ENCODE data around the gene GLP2R.

Gene GLP2R

DNA sequence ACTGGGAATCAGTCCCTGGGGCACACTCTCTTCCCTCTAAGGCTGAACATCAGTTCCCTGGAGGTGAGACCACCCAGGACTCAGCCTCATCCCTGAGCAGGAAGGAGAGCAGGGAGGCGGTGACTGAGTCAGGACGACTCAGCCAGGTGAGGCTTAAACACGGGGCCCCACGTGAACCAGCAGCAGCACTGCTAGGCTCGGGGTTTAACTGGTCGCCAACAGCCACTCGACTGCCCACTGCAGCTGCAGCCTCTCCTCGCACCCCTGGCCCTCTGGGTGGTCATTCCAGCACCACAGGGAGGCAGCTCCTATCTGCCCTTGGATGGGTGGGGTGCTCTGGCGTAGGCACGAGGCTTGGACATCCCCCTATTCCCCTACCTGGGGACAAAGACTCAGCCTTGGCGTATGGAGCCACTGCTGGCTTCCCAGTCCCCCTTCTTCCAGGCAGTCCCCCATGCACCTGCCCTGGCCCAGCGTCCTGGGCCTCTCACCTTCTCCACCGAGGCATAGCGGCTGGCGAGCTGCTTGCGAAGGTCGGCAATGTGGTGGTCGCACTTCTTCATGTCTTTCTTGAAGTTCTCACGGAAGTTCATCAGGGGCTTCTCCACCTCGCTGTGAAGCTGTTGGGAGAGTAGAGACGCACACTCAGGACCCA is 100.6 kb downstream of the GLP2R start:
- DNase-seq = no peak

DNA sequence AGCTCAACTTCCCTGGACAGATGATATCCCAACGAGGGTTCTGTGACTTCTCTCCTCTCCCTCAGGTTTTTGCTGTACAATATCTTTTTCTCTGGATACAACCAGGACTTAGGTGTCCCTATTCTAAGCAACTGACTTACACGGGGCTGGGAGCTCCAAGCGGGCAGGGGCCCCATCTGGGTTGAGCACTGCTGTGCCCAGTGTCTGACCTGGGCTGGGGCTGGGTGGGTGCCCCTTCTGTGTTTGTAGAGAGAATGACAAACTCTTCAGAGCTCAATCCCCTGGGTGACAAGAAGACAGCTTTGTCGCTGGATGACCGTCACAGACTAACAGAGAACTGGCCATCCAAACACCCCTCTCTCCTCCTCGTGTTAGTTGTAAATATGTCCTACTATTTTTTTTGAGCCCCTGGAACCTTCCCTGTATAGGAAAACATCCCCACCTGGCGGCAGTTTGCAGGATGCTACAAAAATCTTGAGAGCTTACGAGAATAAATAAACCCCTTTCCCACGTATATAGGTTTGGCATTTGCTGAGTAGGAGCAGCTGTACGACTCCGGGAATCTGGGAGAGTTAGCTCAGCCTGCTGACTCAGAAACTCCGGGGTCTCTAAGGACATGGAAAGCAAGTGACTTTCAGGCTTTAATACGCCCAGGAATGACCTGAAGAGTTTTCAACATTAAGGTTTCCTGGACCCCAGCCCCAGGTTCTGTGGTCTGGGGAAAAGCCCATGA is 103.0 kb downstream of the GLP2R start:
- DNase-seq = peak; percentile 69

DNA sequence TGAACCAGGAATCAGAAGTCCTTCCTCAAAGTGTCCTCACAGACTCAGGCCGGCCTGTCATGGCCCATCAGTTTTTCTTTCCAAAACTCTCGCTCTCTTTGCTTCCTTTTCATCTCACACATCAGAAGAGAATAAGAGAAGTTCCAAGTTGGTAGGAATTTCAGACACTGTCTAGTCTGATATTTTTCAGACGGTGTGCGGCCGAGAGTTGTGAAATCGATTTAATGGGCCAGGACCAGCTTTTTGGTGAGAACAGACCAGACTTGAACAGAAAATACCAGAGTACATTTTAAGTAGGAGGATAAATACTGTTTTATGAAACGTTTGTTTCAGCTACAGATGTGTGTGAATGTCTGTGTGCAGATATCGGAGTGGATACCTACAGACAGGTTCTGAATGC is 104.1 kb downstream of the GLP2R start:
- no peak for DNase-seq

DNA sequence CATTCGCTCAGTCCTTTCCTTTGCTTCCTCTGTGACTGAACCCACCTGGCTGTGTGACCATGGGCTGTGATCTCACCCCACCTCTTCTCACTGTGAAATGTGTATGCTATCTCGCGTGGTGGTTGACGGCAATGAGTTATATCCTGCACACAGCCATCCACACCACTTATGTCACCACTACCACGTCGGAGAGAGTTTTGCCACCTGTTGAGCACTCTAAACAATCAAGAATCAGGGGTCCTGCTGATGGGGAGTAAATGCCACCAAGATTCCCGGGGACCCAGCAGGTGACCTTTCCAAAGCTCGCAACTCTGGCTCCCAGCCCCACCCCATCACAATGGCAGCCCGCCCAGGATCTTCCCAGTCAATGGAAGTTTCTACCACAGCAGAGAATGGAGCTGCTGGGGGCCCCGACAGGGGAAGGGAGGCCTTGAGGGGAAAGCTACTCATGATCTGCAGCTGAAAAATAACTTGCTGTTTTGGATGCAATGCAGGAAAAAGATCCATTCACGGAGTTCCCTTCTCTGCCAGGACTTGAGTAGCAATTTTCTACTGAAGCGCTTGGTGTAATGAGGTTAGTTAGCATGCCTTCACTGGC is 105.5 kb downstream of the GLP2R start:
- no peak for DNase-seq

DNA sequence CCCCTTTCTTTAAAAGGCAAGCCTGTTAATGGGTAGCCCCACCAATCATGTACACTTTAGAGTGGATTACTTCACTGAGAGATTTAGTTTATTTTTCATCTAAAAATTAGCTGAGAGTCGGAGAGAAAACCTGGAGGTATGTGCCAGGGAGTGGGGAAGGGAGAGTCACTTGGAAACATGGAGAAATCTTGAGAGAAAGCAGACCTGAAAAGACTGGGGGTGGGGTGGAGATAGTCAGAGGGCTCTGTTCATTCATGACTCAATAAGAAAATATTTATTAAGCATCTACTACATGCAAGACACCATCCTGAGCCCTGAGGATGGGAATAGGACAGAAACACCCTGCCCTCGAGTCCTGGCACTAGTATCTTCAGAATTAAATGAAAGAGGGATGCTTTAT is 106.8 kb downstream of the GLP2R start:
- no peak for DNase-seq

DNA sequence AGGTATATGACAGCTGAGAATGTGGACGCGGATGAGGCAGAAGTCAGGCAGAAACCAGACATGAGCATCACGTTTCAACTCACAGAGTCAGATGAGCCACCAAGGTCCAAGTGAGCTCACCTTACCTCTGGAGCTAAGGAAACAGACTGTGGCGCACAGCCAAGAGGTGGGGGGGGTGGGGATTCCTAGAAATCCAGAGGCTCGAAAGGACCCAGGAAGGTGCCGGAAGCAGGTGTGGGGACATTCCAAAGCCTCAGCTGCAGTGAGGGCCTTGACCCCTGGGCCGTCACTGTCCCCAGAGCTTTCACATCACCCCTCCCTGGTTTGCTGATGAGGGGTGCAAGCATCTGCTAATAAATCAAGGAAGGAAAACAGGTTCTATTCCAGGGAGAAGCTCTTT is 108.6 kb downstream of the GLP2R start:
- DNase-seq = no peak

DNA sequence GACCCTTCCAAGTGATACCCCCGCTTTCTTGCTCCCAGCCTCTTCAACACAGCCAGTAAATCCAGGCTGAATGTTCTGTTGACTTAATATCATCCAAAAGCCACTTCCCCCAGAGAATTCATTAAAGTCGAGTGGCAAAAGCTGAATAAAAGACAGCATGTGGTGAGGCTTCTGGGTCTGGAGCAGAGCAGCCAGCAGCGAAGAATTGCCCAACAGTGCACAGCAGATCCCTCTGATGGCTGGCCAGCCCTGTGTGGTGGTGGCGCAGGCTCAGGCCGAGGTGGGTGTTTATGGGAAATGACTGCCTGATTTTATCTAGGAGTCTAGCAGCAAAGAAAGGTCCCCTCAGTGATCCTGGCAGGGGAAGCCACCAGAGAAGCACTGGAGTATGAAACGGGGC is 109.7 kb downstream of the GLP2R start:
- no peak for DNase-seq

DNA sequence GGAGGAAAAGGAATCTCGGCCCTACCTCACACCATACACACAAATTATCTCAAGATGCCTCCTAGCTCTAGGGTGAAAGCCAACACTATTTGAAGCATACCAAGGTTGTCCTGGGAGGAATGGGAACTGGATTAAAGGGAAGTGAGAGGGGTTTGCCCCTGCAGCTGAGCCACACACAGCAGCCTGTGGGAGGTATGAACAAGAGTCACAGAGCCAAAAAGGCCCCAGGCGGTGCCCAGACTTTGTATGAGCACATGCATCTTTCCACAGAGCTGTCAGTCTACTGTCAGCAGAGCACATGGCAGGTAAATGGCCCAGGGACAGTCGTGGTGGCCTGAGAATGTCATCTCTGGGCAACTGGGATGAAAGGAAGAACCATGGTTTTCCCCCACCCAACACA is 110.4 kb downstream of the GLP2R start:
- DNase-seq = no peak

DNA sequence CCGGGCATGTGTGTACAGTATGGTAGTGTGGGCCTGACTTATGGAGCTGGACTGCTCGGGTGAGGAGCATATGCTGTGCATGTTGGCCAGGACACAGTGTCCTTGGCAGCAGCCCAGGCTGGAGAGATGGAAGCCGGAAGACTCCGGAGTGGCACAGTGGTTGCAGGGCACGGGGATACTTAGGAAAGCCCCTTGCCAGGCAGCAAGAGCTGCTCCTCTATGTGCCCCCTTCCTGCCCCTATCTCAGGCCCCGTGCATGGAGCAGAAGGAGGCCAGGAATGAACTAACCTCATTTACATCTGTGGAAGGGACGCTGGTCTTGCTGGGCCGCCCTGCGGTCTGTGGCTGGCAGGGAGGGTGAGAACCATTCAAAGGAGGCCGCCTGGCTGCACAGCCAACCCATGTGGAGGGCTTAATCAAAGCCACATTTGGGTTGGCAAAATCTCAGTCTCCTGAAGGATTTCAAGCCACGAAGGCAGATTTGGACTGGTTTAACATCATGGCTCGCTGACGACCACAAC is 111.6 kb downstream of the GLP2R start:
- no peak for DNase-seq

DNA sequence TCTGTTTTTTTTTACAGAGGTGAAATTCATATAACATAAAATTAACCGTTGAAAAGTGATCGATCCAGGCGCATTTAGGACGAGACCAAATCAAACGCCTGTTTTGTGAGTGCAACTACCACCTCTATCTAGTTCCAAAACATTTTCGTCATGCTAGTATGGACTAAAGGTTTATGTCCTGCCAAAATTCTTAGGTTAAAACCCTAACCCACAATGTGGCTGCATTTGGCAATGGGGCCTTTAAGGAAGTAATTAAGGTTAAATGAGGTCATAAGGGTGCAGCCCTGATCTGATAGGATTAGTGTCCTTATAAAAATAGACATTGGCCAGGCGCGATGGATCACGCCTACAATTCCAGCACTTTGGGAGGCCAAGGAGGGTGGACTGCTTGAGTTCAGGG is 112.2 kb downstream of the GLP2R start:
- no peak for DNase-seq

DNA sequence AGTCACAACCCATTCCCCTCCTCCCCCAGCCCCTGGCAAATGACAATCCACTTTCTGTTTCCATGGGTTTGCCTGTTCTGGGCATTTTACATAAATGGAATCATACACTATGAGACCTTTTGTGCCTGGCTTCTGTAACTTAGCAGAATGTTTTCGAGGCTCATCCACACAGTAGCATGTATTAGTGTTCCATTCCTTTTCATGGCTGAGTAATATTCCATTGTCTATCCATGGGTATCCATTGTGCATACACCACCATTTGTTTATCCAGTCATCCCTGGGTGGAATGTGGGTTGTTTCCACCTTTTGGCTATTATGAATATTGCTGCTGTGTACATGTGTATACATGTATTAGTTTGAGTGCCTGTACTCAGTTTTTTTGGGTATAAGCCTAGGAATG is 113.0 kb downstream of the GLP2R start:
- DNase-seq = no peak

DNA sequence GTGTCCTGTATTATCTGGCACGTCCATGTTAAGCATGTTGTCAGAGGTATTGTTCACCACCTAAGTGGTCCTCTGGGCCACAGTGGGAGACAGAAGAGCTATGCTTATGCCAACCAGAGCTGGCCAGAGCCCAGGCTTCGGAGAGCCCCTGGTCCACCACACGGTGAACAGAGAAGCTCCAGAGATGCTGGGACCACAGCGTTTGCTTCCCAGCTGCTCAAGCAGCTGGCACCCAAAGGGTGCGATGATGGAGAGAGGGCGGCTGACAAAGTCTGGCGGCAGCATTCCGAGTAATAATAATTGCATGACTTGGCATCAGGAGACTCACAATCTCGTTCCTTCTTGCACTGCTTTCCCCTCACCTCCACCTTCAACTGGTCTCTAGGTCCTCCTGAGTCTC is 115.1 kb downstream of the GLP2R start:
- DNase-seq = no peak

DNA sequence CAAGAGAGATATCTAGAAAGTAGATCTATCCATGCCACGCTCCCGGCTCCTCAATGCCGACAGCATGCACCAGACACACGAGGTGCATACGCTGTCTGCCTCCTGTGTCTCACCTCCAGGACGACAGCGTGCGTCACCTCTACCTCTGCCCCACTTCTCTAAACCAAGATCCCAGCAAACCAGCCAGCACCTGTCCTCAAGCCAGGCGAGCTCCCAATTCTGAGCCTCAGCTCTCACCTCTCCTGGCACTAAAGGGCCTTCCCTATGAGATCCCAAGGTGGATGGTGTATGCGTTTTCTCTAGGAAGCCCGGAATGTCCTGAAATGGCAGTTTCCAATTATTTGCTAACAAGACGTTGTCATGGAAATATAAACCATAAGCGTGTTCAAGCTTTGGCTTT is 115.6 kb downstream of the GLP2R start:
- no peak for DNase-seq

Measured in NCI-H2171 (cell line).